HEK293T (cell line): ENCODE results near the gene SOX21.

Experiments
- ARNT ChIP-seq: fragments of 450-650 bp; IDR thresholded peaks from 2 replicates; pipeline ENCODE4 v1.6.1; 2017; ENCODE audit warnings: mild to moderate bottlenecking
- BHLHE40 ChIP-seq: fragments of 450-650 bp; IDR thresholded peaks from 2 replicates; pipeline ENCODE4 v1.6.1; 2016; ENCODE audit warnings: mild to moderate bottlenecking, moderate library complexity, borderline replicate concordance
- ELF4 ChIP-seq: fragments of 450-650 bp; IDR thresholded peaks from 2 replicates; pipeline ENCODE4 v1.6.1; 2017; ENCODE audit warnings: antibody characterized with exemption
- FOXA1 ChIP-seq: fragments of 450-650 bp; IDR thresholded peaks from 2 replicates; pipeline ENCODE4 v1.6.1; 2016; ENCODE audit warnings: mild to moderate bottlenecking
- FOXK2 ChIP-seq: fragments of 450-650 bp; IDR thresholded peaks from 2 replicates; pipeline ENCODE4 v1.6.1; 2016; ENCODE audit warnings: mild to moderate bottlenecking
- L3MBTL2 ChIP-seq: fragments of 450-650 bp; conservative IDR thresholded peaks from 2 replicates; pipeline ENCODE4 v1.6.1; 2016; ENCODE audit warnings: mild to moderate bottlenecking
- LEF1 ChIP-seq: fragments of 450-650 bp; IDR thresholded peaks from 2 replicates; pipeline ENCODE4 v1.6.1; 2017; ENCODE audit warnings: mild to moderate bottlenecking, borderline replicate concordance
- SP1 ChIP-seq: fragments of 450-650 bp; IDR thresholded peaks from 2 replicates; pipeline ENCODE4 v1.6.1; 2017
- TARDBP ChIP-seq: fragments of 450-650 bp; IDR thresholded peaks from 2 replicates; pipeline ENCODE4 v1.6.1; 2016
- TF ChIP-seq, protein P1 (sequence below): fragments of 450-650 bp; IDR thresholded peaks from 2 replicates; pipeline ENCODE4 v1.6.1; 2016

DNA sequence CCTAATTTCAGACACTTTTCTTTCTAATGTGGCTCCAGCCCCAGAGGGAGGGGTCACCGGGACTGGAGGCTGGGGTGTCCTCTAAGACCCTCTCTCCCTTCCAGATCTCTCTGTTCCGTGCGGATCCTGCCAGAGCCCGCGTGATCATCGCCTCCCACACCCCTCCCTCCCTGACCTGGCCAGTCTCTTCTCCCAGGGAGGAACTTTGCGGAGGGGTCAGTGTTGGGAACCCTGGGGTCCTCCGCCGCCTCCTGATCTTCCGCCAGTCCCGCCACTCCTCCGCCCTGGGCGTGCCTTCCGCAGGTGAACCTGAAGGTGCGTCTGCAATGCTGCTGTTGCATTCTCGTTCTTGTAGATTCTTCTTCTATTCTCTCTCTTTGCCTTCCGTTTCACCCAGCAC lies 9.1 kb downstream of the SOX21 start:
- TF ChIP-seq ELF4 (no peak), BHLHE40 (no peak), SP1 (no peak), LEF1 (no peak), FOXK2 (no peak), ARNT (no peak), FOXA1 (no peak), TARDBP (no peak), L3MBTL2 (no peak)
- TF ChIP-seq, protein P1, sequence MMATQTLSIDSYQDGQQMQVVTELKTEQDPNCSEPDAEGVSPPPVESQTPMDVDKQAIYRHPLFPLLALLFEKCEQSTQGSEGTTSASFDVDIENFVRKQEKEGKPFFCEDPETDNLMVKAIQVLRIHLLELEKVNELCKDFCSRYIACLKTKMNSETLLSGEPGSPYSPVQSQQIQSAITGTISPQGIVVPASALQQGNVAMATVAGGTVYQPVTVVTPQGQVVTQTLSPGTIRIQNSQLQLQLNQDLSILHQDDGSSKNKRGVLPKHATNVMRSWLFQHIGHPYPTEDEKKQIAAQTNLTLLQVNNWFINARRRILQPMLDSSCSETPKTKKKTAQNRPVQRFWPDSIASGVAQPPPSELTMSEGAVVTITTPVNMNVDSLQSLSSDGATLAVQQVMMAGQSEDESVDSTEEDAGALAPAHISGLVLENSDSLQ: no peak
